Mesendoderm (in vitro differentiated cells): Measurements from ENCODE around the gene CASZ1.
A peak's percentile ranks its signal among the peaks of the same experiment; 100 is the strongest.

Source experiments
- DNase-seq: peaks from one replicate; pipeline ENCODE4 v3.0.0; 2013
- H2AK5ac ChIP-seq: 2 replicates; pipeline ENCODE4 v1.6.1; 2013; ENCODE audit warnings: low read length, inconsistent platforms
- H2BK120ac ChIP-seq: 2 replicates; pipeline ENCODE4 v1.6.1; 2013; ENCODE audit warnings: low read depth, mild to moderate bottlenecking, low read length, moderate library complexity, mixed read lengths
- H2BK15ac ChIP-seq: replicated peaks from 2 replicates; pipeline ENCODE4 v1.6.1; 2013; ENCODE audit warnings: low read depth, mild to moderate bottlenecking, moderate library complexity
- H2BK5ac ChIP-seq: 2 replicates; pipeline ENCODE4 v1.6.1; 2013; ENCODE audit warnings: low read length, inconsistent platforms
- H3K18ac ChIP-seq: 2 replicates; pipeline ENCODE4 v1.6.1; 2013; ENCODE audit warnings: mild to moderate bottlenecking, low read length, mixed read lengths
- H3K23ac ChIP-seq: one replicate; pipeline ENCODE4 v1.6.1; 2013; ENCODE audit warnings: low read length
- H3K27ac ChIP-seq: 2 replicates; pipeline ENCODE4 v1.5.1; 2013; ENCODE audit warnings: low read depth, mild to moderate bottlenecking, inconsistent platforms, low read length, moderate library complexity
- H3K27me3 ChIP-seq: 2 replicates; pipeline ENCODE4 v1.6.1; 2013; ENCODE audit warnings: low read length, control low read depth, mild to moderate bottlenecking, inconsistent platforms; ENCODE audit not compliant: insufficient read depth, poor library complexity
- H3K36me3 ChIP-seq: 2 replicates; pipeline ENCODE4 v1.6.1; 2013; ENCODE audit warnings: low read length, inconsistent platforms; ENCODE audit not compliant: control insufficient read depth, insufficient read depth
- H3K4ac ChIP-seq: one replicate; pipeline ENCODE4 v1.6.1; 2013; ENCODE audit warnings: low read depth, mild to moderate bottlenecking, low read length, moderate library complexity
- H3K4me1 ChIP-seq: 2 replicates; pipeline ENCODE4 v1.6.1; 2013; ENCODE audit warnings: low read depth, low read length, inconsistent platforms; ENCODE audit not compliant: control insufficient read depth
- H3K4me2 ChIP-seq: 2 replicates; pipeline ENCODE4 v1.6.1; 2013; ENCODE audit warnings: low read length
- H3K4me3 ChIP-seq: 2 replicates; pipeline ENCODE4 v1.5.1; 2013; ENCODE audit warnings: mild to moderate bottlenecking, low read length
- H3K56ac ChIP-seq: one replicate; pipeline ENCODE4 v1.6.1; 2013; ENCODE audit warnings: low read length
- H3K79me1 ChIP-seq: 2 replicates; pipeline ENCODE4 v1.6.1; 2013; ENCODE audit warnings: low read length, inconsistent platforms
- H3K79me2 ChIP-seq: 2 replicates; pipeline ENCODE4 v1.6.1; 2013; ENCODE audit warnings: mild to moderate bottlenecking, low read length; ENCODE audit not compliant: control insufficient read depth, insufficient read depth
- H3K9ac ChIP-seq: 2 replicates; pipeline ENCODE4 v1.6.1; 2013; ENCODE audit warnings: low read length, inconsistent platforms
- H4K5ac ChIP-seq: one replicate; pipeline ENCODE4 v1.6.1; 2013; ENCODE audit warnings: low read length
- H4K8ac ChIP-seq: one replicate; pipeline ENCODE4 v1.6.1; 2013; ENCODE audit warnings: low read depth, mild to moderate bottlenecking, control low read depth, low read length, moderate library complexity
- WGBS: extraction: QIAGEN DNeasy Blood & Tissue Kit; methylation state at CpG from one replicate; pipeline ENCODE4 v1.1.7; 2013; ENCODE audit warnings: low lambda C conversion rate, missing lambda C conversion rate; ENCODE audit not compliant: insufficient coverage; ENCODE audit errors: extremely low coverage; 5-methylcytosine and 5-hydroxymethylcytosine counted together

Gene CASZ1

GRCh38 chr1:10773376-10773775 lies 23.1 kb downstream of the CASZ1 start:
- DNase-seq = no peak

GRCh38 chr1:10772711-10773110 lies 23.7 kb downstream of the CASZ1 start:
- no peak overlapping the region for H3K56ac ChIP-seq
- H3K9ac ChIP-seq = no peak overlapping the region
- H3K23ac ChIP-seq = no peak overlapping the region
- no peak overlapping the region for H2BK15ac ChIP-seq
- H2BK120ac ChIP-seq = no peak overlapping the region
- WGBS = no CpG with 5 or more reads among the region's 7 CpGs
- no peak overlapping the region for H4K8ac ChIP-seq
- no peak overlapping the region for H2BK5ac ChIP-seq
- no peak overlapping the region for H4K5ac ChIP-seq
- no peak overlapping the region for H3K18ac ChIP-seq
- H3K4me2 ChIP-seq = no peak overlapping the region
- H3K4me1 ChIP-seq = no peaks in the 10 kb centered on the region
- no peaks in the 10 kb centered on the region for H3K36me3 ChIP-seq
- H2AK5ac ChIP-seq = no peak overlapping the region
- no peak overlapping the region for H3K27ac ChIP-seq
- no peaks in the 10 kb centered on the region for H3K79me1 ChIP-seq
- H3K4ac ChIP-seq = no peak overlapping the region
- no peak overlapping the region for H3K4me3 ChIP-seq
- DNase-seq = no peak
- no peaks in the 10 kb centered on the region for H3K79me2 ChIP-seq
- H3K27me3 ChIP-seq = no peaks in the 10 kb centered on the region

More at GRCh38 chr1:10773376-10773775, 23.1 kb downstream of the CASZ1 start:
- Histone ChIP-seq H2BK120ac (no peak overlapping the region), H3K79me1 (no peaks in the 10 kb centered on the region), H3K27me3 (no peaks in the 10 kb centered on the region), H2BK5ac (no peak overlapping the region), H3K18ac (no peak overlapping the region), H3K4ac (no peak overlapping the region), H2BK15ac (no peak overlapping the region), H3K4me2 (no peak overlapping the region), H3K36me3 (no peaks in the 10 kb centered on the region), H2AK5ac (no peak overlapping the region), H3K9ac (no peak overlapping the region), H4K8ac (no peak overlapping the region), H3K56ac (no peak overlapping the region), H3K79me2 (no peaks in the 10 kb centered on the region), H3K4me3 (no peak overlapping the region), H3K4me1 (no peaks in the 10 kb centered on the region), H3K27ac (no peak overlapping the region), H4K5ac (no peak overlapping the region), H3K23ac (no peak overlapping the region)
- no CpG with 5 or more reads among the region's 12 CpGs for WGBS

GRCh38 chr1:10771789-10772188 lies 24.7 kb downstream of the CASZ1 start:
- Histone ChIP-seq H3K4ac (no peak overlapping the region), H3K18ac (no peak overlapping the region), H3K36me3 (no peaks in the 10 kb centered on the region), H3K4me3 (no peak overlapping the region), H4K5ac (no peak overlapping the region), H3K27ac (no peak overlapping the region), H3K4me2 (no peak overlapping the region), H3K4me1 (no peaks in the 10 kb centered on the region), H3K23ac (peak overlapping the region; percentile 80), H2BK15ac (no peak overlapping the region), H3K79me1 (no peaks in the 10 kb centered on the region), H3K56ac (no peak overlapping the region), H2AK5ac (no peak overlapping the region), H3K79me2 (no peaks in the 10 kb centered on the region), H2BK5ac (no peak overlapping the region), H3K9ac (no peak overlapping the region), H3K27me3 (no peaks in the 10 kb centered on the region), H4K8ac (no peak overlapping the region), H2BK120ac (no peak overlapping the region)
- no CpG with 5 or more reads among the region's 8 CpGs for WGBS
- no peak for DNase-seq

GRCh38 chr1:10768552-10768951 lies 27.9 kb downstream of the CASZ1 start:
- no peak for DNase-seq
- no peak overlapping the region for H4K8ac ChIP-seq

GRCh38 chr1:10767282-10767681 lies 29.2 kb downstream of the CASZ1 start:
- Histone ChIP-seq H3K23ac (no peak overlapping the region), H2AK5ac (no peak overlapping the region), H3K36me3 (no peaks in the 10 kb centered on the region), H3K4me3 (no peak overlapping the region), H2BK120ac (no peak overlapping the region), H4K8ac (no peak overlapping the region), H3K9ac (no peak overlapping the region), H2BK5ac (no peak overlapping the region), H3K56ac (no peak overlapping the region), H3K4ac (no peak overlapping the region), H3K27ac (no peak overlapping the region), H3K79me1 (no peaks in the 10 kb centered on the region), H2BK15ac (no peak overlapping the region), H3K79me2 (no peaks in the 10 kb centered on the region), H3K18ac (no peak overlapping the region), H3K4me2 (no peak overlapping the region), H4K5ac (no peak overlapping the region), H3K27me3 (no peaks in the 10 kb centered on the region), H3K4me1 (no peaks in the 10 kb centered on the region)
- WGBS = no CpG with 5 or more reads among the region's 9 CpGs
- no peak for DNase-seq

More at GRCh38 chr1:10768552-10768951, 27.9 kb downstream of the CASZ1 start:
- H3K79me1 ChIP-seq = no peaks in the 10 kb centered on the region
- WGBS = no CpG with 5 or more reads among the region's 7 CpGs
- no peak overlapping the region for H4K5ac ChIP-seq
- H2BK15ac ChIP-seq = no peak overlapping the region
- H3K56ac ChIP-seq = no peak overlapping the region
- H3K4me2 ChIP-seq = no peak overlapping the region
- H3K4me3 ChIP-seq = no peak overlapping the region
- no peak overlapping the region for H3K4ac ChIP-seq
- no peaks in the 10 kb centered on the region for H3K36me3 ChIP-seq
- H2BK5ac ChIP-seq = no peak overlapping the region
- H3K9ac ChIP-seq = no peak overlapping the region
- no peaks in the 10 kb centered on the region for H3K27me3 ChIP-seq
- H3K18ac ChIP-seq = no peak overlapping the region
- no peak overlapping the region for H3K27ac ChIP-seq
- H3K79me2 ChIP-seq = no peaks in the 10 kb centered on the region
- H3K4me1 ChIP-seq = no peaks in the 10 kb centered on the region
- H2AK5ac ChIP-seq = no peak overlapping the region
- no peak overlapping the region for H3K23ac ChIP-seq
- H2BK120ac ChIP-seq = no peak overlapping the region

- WGBS = no CpG with 5 or more reads among the region's 17 CpGs
- H2BK5ac ChIP-seq = no peak overlapping the region
- no peak overlapping the region for H3K4me3 ChIP-seq
- H3K56ac ChIP-seq = no peak overlapping the region
- no peak overlapping the region for H3K27ac ChIP-seq
- no peaks in the 10 kb centered on the region for H3K79me2 ChIP-seq
- no peaks in the 10 kb centered on the region for H3K79me1 ChIP-seq
- no peak overlapping the region for H4K5ac ChIP-seq
- H3K18ac ChIP-seq = no peak overlapping the region
- H3K9ac ChIP-seq = no peak overlapping the region
- no peak overlapping the region for H2BK15ac ChIP-seq
- H3K27me3 ChIP-seq = no peaks in the 10 kb centered on the region
- no peak overlapping the region for H2BK120ac ChIP-seq
- no peak for DNase-seq
- no peak overlapping the region for H4K8ac ChIP-seq
- no peak overlapping the region for H3K4ac ChIP-seq
- H3K23ac ChIP-seq = no peak overlapping the region
- no peak overlapping the region for H2AK5ac ChIP-seq
- H3K4me2 ChIP-seq = no peak overlapping the region
- no peaks in the 10 kb centered on the region for H3K36me3 ChIP-seq
- H3K4me1 ChIP-seq = no peaks in the 10 kb centered on the region
These were observed 30.5 kb downstream of the CASZ1 start for GRCh38 chr1:10765734-10766478.
